Common myeloid progenitor, CD34-positive (primary cell): ENCODE measurements around the gene FBN3.

Source experiments
- CTCF ChIA-PET: fragments of 350-600 bp; sonication (Branson Sonifier 250); formaldehyde crosslinking; loops from one replicate; lab custom pipeline; 2021; ENCODE audit warnings: antibody characterized with exemption; lab: Charles Lee
- POLR2A ChIA-PET: fragments of 350-600 bp; sonication (Branson Sonifier 250); formaldehyde crosslinking; loops from one replicate; lab custom pipeline; 2021; ENCODE audit warnings: antibody characterized with exemption; lab: Charles Lee
- DNase-seq, 3 donors: peaks; one replicate each; pipeline versions ENCODE4 v3.0.0 to v3.0.0-alpha.2; 2013
- H3K27ac ChIP-seq, 2 experiments: 1 replicate in 1 of 2; 2 replicates in 1 of 2; pipeline ENCODE4 v1.7.0; 2013; ENCODE audit warnings: inconsistent platforms in 2 of 2, low read length in 2 of 2, mild to moderate bottlenecking in 2 of 2, low read depth in 1 of 2, moderate library complexity in 1 of 2; ENCODE audit not compliant: severe bottlenecking in 2 of 2, insufficient read depth in 1 of 2, poor library complexity in 1 of 2
- H3K27me3 ChIP-seq, 5 experiments: replicated peaks in 2 of 5; 1 replicate in 3 of 5; 2 replicates in 2 of 5; pipeline versions ENCODE4 v1.6.1 to v1.7.0; 2013; ENCODE audit warnings: low read length in 4 of 5, mild to moderate bottlenecking in 2 of 5, moderate library complexity in 2 of 5, inconsistent platforms in 1 of 5; ENCODE audit not compliant: insufficient read depth in 5 of 5, control insufficient read depth in 4 of 5
- H3K36me3 ChIP-seq, 4 experiments: 1 replicate in 2 of 4; 2 replicates in 2 of 4; pipeline versions ENCODE4 v1.6.1 to v1.7.0; 2013; ENCODE audit warnings: low read length in 3 of 4, control low read depth in 1 of 4, mild to moderate bottlenecking in 1 of 4; ENCODE audit not compliant: control insufficient read depth in 4 of 4, insufficient read depth in 4 of 4
- H3K4me1 ChIP-seq, 4 experiments: 1 replicate in 3 of 4; 2 replicates in 1 of 4; pipeline versions ENCODE4 v1.6.1 to v1.7.1; 2013; ENCODE audit warnings: low read length in 3 of 4, mild to moderate bottlenecking in 3 of 4, control low read depth in 1 of 4, inconsistent platforms in 1 of 4, moderate library complexity in 1 of 4; ENCODE audit not compliant: control insufficient read depth in 4 of 4, insufficient read depth in 4 of 4; ENCODE audit errors: control extremely low read depth in 1 of 4
- H3K4me3 ChIP-seq, 7 experiments: 1 replicate in 4 of 7; 2 replicates in 3 of 7; pipeline versions ENCODE4 v1.5.1 to v1.7.0; 2013; ENCODE audit warnings: mild to moderate bottlenecking in 7 of 7, low read length in 6 of 7, moderate library complexity in 6 of 7, inconsistent platforms in 2 of 7, low read depth in 2 of 7, control low read depth in 1 of 7; ENCODE audit not compliant: insufficient read depth in 4 of 7, control insufficient read depth in 1 of 7; ENCODE audit errors: extremely low read depth in 1 of 7
- H3K9me3 ChIP-seq, 5 experiments: 1 replicate in 4 of 5; 2 replicates in 1 of 5; pipeline versions ENCODE4 v1.6.1 to v1.7.1; 2013; ENCODE audit warnings: low read length in 4 of 5, mild to moderate bottlenecking in 2 of 5, inconsistent platforms in 1 of 5, low read depth in 1 of 5, moderate library complexity in 1 of 5; ENCODE audit not compliant: control insufficient read depth in 4 of 5, insufficient read depth in 2 of 5; ENCODE audit errors: control extremely low read depth in 1 of 5
- WGBS: methylation state at CpG from one replicate; pipeline ENCODE4 v1.1.5; 2013; ENCODE audit not compliant: insufficient coverage; 5-methylcytosine and 5-hydroxymethylcytosine counted together

FBN3 gene

GRCh38 chr19:8046569-8047165 lies 102.7 kb downstream of the FBN3 start:
- ChIA-PET POLR2A (interaction anchor here (0.7 to 1.2 kb wide), 2 partner anchors 10 to 31 kb away, joined by 3 to 5 read pairs; no protein-coding TSS in a partner anchor), CTCF (interaction anchor here (1.0 to 1.7 kb wide), 2 partner anchors 9 to 10 kb away, joined by 3 to 6 read pairs; no protein-coding TSS in a partner anchor)
- DNase-seq: no peak

GRCh38 chr19:8045872-8046568 lies 103.4 kb downstream of the FBN3 start:
- WGBS: 93% methylated on average over 6 of the region's 10 CpGs
- H3K27me3 ChIP-seq: no peaks in the 10 kb centered on the region
- no peak for DNase-seq
- peaks cover 0 to 17% (median 15%) of the 10 kb centered on the region in 4 experiments for H3K4me1 ChIP-seq
- H3K4me3 ChIP-seq: no peak overlapping the region
- ChIA-PET POLR2A (interaction anchor here (0.7 to 1.2 kb wide), 2 partner anchors 10 to 30 kb away, joined by 3 to 5 read pairs; no protein-coding TSS in a partner anchor), CTCF (interaction anchor here (0.6 to 1.7 kb wide), 4 partner anchors 9 to 759 kb away, joined by 3 to 6 read pairs (median 4); no protein-coding TSS in a partner anchor)
- H3K36me3 ChIP-seq: no peaks in the 10 kb centered on the region
- H3K9me3 ChIP-seq: no peaks in the 10 kb centered on the region
- H3K27ac ChIP-seq: no peak overlapping the region

More at GRCh38 chr19:8046569-8047165, 102.7 kb downstream of the FBN3 start:
- Histone ChIP-seq H3K4me3 (no peak overlapping the region), H3K36me3 (no peaks in the 10 kb centered on the region), H3K27ac (no peak overlapping the region), H3K4me1 (peaks cover 0 to 16% (median 15%) of the 10 kb centered on the region in 4 experiments), H3K9me3 (no peaks in the 10 kb centered on the region), H3K27me3 (no peaks in the 10 kb centered on the region)
- WGBS: no CpG with 5 or more reads among the region's 3 CpGs

- POLR2A ChIA-PET: no interaction called here
- H3K36me3 ChIP-seq: no peaks in the 10 kb centered on the region
- H3K27ac ChIP-seq: no peak overlapping the region
- H3K9me3 ChIP-seq: no peaks in the 10 kb centered on the region
- WGBS: 86% methylated on average over 8 of the region's 10 CpGs
- H3K27me3 ChIP-seq: no peaks in the 10 kb centered on the region
- peaks cover 0 to 6% (median 5%) of the 10 kb centered on the region in 4 experiments for H3K4me1 ChIP-seq
- no peak overlapping the region for H3K4me3 ChIP-seq
- no peak for DNase-seq
- CTCF ChIA-PET: no interaction called here
These were observed 105.4 kb downstream of the FBN3 start for GRCh38 chr19:8044018-8044417.

GRCh38 chr19:8042900-8043299 lies 106.5 kb downstream of the FBN3 start:
- DNase-seq: no peak
- Histone ChIP-seq H3K9me3 (no peaks in the 10 kb centered on the region), H3K4me1 (peaks cover 0 to 6% (median 5%) of the 10 kb centered on the region in 4 experiments), H3K27ac (no peak overlapping the region), H3K36me3 (no peaks in the 10 kb centered on the region), H3K27me3 (no peaks in the 10 kb centered on the region), H3K4me3 (no peak overlapping the region)
- CTCF ChIA-PET: no interaction called here
- POLR2A ChIA-PET: no interaction called here
- WGBS: 100% methylated on average over 5 of the region's 9 CpGs

- peak; percentile 30 to 68 (median 62) for DNase-seq
- WGBS: 29% methylated on average over 6 of the region's 7 CpGs
- CTCF ChIA-PET: no interaction called here
- Histone ChIP-seq H3K9me3 (no peaks in the 10 kb centered on the region), H3K36me3 (no peaks in the 10 kb centered on the region), H3K4me3 (no peak overlapping the region), H3K4me1 (peaks cover 0 to 7% (median 5%) of the 10 kb centered on the region in 4 experiments), H3K27me3 (no peaks in the 10 kb centered on the region), H3K27ac (no peak overlapping the region)
- POLR2A ChIA-PET: no interaction called here
These were observed 107.9 kb downstream of the FBN3 start for GRCh38 chr19:8041531-8041931.

GRCh38 chr19:8039231-8039630 lies 110.2 kb downstream of the FBN3 start:
- DNase-seq: no peak
- Histone ChIP-seq H3K9me3 (no peaks in the 10 kb centered on the region), H3K36me3 (no peaks in the 10 kb centered on the region), H3K4me1 (peaks cover 0 to 13% (median 7%) of the 10 kb centered on the region in 4 experiments), H3K27me3 (no peaks in the 10 kb centered on the region), H3K27ac (no peak overlapping the region), H3K4me3 (no peak overlapping the region)
- no CpG with 5 or more reads among the region's 3 CpGs for WGBS
- CTCF ChIA-PET: interaction anchor here (0.9 kb wide), 1 partner anchor 8 kb away, joined by 3 read pairs; no protein-coding TSS in a partner anchor
- POLR2A ChIA-PET: no interaction called here

- ChIA-PET POLR2A (no interaction called here), CTCF (interaction anchor here (0.9 kb wide), 1 partner anchor 8 kb away, joined by 3 read pairs; no protein-coding TSS in a partner anchor)
- H3K27me3 ChIP-seq: no peaks in the 10 kb centered on the region
- H3K4me3 ChIP-seq: no peak overlapping the region
- no peaks in the 10 kb centered on the region for H3K36me3 ChIP-seq
- peaks cover 0 to 17% (median 9%) of the 10 kb centered on the region in 4 experiments for H3K4me1 ChIP-seq
- H3K9me3 ChIP-seq: no peaks in the 10 kb centered on the region
- no peak overlapping the region for H3K27ac ChIP-seq
- DNase-seq: no peak
- WGBS: 82% methylated on average over 5 of the region's 6 CpGs
These were observed 110.6 kb downstream of the FBN3 start for GRCh38 chr19:8038815-8039214.
